ENCODE measurements around the gene CTNNBIP1. TPM values are rescaled to one million over a fixed set of nuclear protein-coding genes. Genes with fewer than 3 reads are reported as not detected.

Gene CTNNBIP1
- total RNA-seq, 1 experiment from 2014 or later: 31.3 TPM

DNA sequence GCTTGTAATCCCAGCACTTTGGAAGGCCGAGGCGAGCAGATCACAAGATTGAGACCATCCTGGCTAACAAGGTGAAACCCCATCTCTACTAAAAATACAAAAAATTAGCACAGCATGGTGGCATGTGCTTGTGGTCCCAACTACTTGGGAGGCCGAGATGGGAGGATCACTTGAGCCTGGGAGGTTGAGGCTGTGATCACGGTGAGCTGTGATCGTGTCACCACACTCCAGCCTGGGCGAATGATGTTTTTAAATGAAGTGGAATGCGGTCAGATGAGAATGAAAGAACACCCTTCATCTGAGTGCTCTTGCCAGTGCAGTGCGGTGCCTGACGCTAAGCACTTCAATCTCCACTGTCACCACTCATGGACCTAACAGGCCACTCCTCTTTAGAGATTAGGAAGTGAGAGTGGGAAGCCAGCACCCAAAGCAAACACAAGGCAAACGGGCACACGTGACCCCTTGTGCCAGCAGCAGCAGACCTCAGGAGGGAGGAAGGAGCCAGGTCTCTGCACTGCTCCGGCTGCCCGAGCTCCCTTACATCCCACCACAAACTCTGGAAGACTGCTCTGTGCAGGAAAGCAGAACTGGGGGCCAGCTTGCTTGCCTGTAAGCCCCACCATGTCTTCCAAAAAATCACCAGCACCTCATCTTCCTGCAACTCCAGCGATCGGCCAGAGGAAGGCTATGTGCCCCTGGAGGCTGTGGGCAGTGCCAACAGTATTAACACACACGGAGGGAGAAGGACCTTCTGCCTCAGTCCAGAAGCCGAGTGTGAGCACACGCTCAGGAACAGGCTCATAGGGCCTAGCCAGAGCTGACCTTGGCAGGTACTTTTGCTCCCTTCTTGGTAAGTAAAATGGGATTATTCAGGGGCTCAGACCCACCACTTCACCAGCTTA lies 9.7 kb downstream of the CTNNBIP1 start:
- intact Hi-C loops (cut with micrococcal nuclease): no loop called here
- H3K4me2 ChIP-seq (ENCODE audit: low read length): peak overlapping the region; percentile 9; the same call in 1 of the 2 replicates
- no peak overlapping the region for H3K27ac ChIP-seq (ENCODE audit: low read depth, low read length)
- H3K79me2 ChIP-seq (ENCODE audit: insufficient read depth, low read length): no peaks in the 10 kb centered on the region; the same call in 1 of the 2 replicates
- ChIA-PET RAD21 (ENCODE audit: low non-redundant PET in 1 of 2, low total read pairs in 2 of 2, uncharacterized antibody in 2 of 2, unreplicated experiment in 2 of 2) (no interaction called here), POLR2A (interaction anchor here (0.7 kb wide), 1 partner anchor 10 kb away, joined by 4 read pairs; no protein-coding TSS in a partner anchor), CTCF (no interaction called here)
- no TSS peak for BruUV-seq (replicated peaks)
- no peak overlapping the region for H3K9ac ChIP-seq (ENCODE audit: low read length)
- no peaks in the 10 kb centered on the region for H3K36me3 ChIP-seq (ENCODE audit: control insufficient read depth in 1 of 2, insufficient read depth in 2 of 2, low read length in 2 of 2)
- H2AFZ ChIP-seq (ENCODE audit: low read depth, low read length, poor library complexity, severe bottlenecking): no peak overlapping the region
- ATAC-seq (no peak), DNase-seq (ENCODE audit: low read depth, low spot score) (no peak)
- peaks cover 24 to 61% of the 10 kb centered on the region in 2 experiments for H3K4me1 ChIP-seq (ENCODE audit: control insufficient read depth in 1 of 2, insufficient read depth in 2 of 2, low read length in 2 of 2)
- H4K20me1 ChIP-seq (ENCODE audit: insufficient read depth): no peaks in the 10 kb centered on the region
- H3K9me3 ChIP-seq (ENCODE audit: control insufficient read depth in 1 of 2, insufficient read depth in 1 of 2, low read depth in 1 of 2, low read length in 2 of 2): no peaks in the 10 kb centered on the region
- no peak overlapping the region for H3K4me3 ChIP-seq (replicated peaks in 1 of 2; ENCODE audit: low read depth in 1 of 2, low read length in 2 of 2)
- no peak for TF ChIP-seq FOSL1 (IDR thresholded peaks at IDR 0.05; ENCODE audit: low read depth)
- no peak for TF ChIP-seq EGR1 (IDR thresholded peaks at IDR 0.05; ENCODE audit: low read depth)
- TF ChIP-seq, protein P1, sequence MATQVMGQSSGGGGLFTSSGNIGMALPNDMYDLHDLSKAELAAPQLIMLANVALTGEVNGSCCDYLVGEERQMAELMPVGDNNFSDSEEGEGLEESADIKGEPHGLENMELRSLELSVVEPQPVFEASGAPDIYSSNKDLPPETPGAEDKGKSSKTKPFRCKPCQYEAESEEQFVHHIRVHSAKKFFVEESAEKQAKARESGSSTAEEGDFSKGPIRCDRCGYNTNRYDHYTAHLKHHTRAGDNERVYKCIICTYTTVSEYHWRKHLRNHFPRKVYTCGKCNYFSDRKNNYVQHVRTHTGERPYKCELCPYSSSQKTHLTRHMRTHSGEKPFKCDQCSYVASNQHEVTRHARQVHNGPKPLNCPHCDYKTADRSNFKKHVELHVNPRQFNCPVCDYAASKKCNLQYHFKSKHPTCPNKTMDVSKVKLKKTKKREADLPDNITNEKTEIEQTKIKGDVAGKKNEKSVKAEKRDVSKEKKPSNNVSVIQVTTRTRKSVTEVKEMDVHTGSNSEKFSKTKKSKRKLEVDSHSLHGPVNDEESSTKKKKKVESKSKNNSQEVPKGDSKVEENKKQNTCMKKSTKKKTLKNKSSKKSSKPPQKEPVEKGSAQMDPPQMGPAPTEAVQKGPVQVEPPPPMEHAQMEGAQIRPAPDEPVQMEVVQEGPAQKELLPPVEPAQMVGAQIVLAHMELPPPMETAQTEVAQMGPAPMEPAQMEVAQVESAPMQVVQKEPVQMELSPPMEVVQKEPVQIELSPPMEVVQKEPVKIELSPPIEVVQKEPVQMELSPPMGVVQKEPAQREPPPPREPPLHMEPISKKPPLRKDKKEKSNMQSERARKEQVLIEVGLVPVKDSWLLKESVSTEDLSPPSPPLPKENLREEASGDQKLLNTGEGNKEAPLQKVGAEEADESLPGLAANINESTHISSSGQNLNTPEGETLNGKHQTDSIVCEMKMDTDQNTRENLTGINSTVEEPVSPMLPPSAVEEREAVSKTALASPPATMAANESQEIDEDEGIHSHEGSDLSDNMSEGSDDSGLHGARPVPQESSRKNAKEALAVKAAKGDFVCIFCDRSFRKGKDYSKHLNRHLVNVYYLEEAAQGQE (IDR thresholded peaks at IDR 0.05; ENCODE audit: low read depth): no peak
- TF ChIP-seq ZFX (IDR thresholded peaks at IDR 0.05): no peak
- no peak for TF ChIP-seq SP1 (IDR thresholded peaks at IDR 0.05; ENCODE audit: low read depth)
- no peak for TF ChIP-seq JUND (IDR thresholded peaks at IDR 0.05)
- no peak for TF ChIP-seq ELF1 (IDR thresholded peaks at IDR 0.05; ENCODE audit: borderline replicate concordance, low read depth)
- TF ChIP-seq CEBPB (IDR thresholded peaks at IDR 0.05; ENCODE audit: low read depth): no peak
- TF ChIP-seq SRF (IDR thresholded peaks at IDR 0.05; ENCODE audit: low read depth): no peak
- TF ChIP-seq YY1 (IDR thresholded peaks at IDR 0.05; ENCODE audit: extremely low read depth, insufficient replicate concordance, low read depth, low read length): no peak
- no peak for TF ChIP-seq SIN3A (IDR thresholded peaks at IDR 0.05; ENCODE audit: low read depth)
- TF ChIP-seq POLR2A (IDR thresholded peaks at IDR 0.05; ENCODE audit: borderline replicate concordance, extremely low read depth, insufficient read depth, insufficient read length): no peak
- TF ChIP-seq RAD21 (IDR thresholded peaks at IDR 0.05; ENCODE audit: low read depth): no peak
- no peak for TF ChIP-seq EZH2phosphoT487 (IDR thresholded peaks at IDR 0.05; ENCODE audit: borderline replicate concordance)
- no peak for TF ChIP-seq CBX3 (IDR thresholded peaks at IDR 0.05; ENCODE audit: low read depth)
- TF ChIP-seq, protein P2, sequence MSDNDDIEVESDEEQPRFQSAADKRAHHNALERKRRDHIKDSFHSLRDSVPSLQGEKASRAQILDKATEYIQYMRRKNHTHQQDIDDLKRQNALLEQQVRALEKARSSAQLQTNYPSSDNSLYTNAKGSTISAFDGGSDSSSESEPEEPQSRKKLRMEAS (IDR thresholded peaks at IDR 0.05): no peak
- TF ChIP-seq EZH2 (IDR thresholded peaks at IDR 0.05): no peak
- TF ChIP-seq, protein P3, sequence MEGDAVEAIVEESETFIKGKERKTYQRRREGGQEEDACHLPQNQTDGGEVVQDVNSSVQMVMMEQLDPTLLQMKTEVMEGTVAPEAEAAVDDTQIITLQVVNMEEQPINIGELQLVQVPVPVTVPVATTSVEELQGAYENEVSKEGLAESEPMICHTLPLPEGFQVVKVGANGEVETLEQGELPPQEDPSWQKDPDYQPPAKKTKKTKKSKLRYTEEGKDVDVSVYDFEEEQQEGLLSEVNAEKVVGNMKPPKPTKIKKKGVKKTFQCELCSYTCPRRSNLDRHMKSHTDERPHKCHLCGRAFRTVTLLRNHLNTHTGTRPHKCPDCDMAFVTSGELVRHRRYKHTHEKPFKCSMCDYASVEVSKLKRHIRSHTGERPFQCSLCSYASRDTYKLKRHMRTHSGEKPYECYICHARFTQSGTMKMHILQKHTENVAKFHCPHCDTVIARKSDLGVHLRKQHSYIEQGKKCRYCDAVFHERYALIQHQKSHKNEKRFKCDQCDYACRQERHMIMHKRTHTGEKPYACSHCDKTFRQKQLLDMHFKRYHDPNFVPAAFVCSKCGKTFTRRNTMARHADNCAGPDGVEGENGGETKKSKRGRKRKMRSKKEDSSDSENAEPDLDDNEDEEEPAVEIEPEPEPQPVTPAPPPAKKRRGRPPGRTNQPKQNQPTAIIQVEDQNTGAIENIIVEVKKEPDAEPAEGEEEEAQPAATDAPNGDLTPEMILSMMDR (IDR thresholded peaks at IDR 0.05 in 2 of 3, conservative IDR thresholded peaks at IDR 0.05 in 1 of 3; ENCODE audit: borderline replicate concordance in 1 of 3, insufficient read depth in 1 of 3, low read depth in 2 of 3, low read length in 2 of 3): no peak
- no peaks in the 10 kb centered on the region for H3K9me2 ChIP-seq (ENCODE audit: insufficient read depth)
- no peaks in the 10 kb centered on the region for H3K27me3 ChIP-seq (ENCODE audit: insufficient read depth, low read length)

Measured in HCT116 (cell line).